HEK293T (cell line): ENCODE data around the gene SORBS2.

Experiments
- ARNT ChIP-seq: fragments of 450-650 bp; IDR thresholded peaks from 2 replicates; pipeline ENCODE4 v1.6.1; 2017; ENCODE audit warnings: mild to moderate bottlenecking
- BHLHE40 ChIP-seq: fragments of 450-650 bp; IDR thresholded peaks from 2 replicates; pipeline ENCODE4 v1.6.1; 2016; ENCODE audit warnings: mild to moderate bottlenecking, moderate library complexity, borderline replicate concordance
- FOXA1 ChIP-seq: fragments of 450-650 bp; IDR thresholded peaks from 2 replicates; pipeline ENCODE4 v1.6.1; 2016; ENCODE audit warnings: mild to moderate bottlenecking
- FOXM1 ChIP-seq: fragments of 450-650 bp; IDR thresholded peaks from 2 replicates; pipeline ENCODE4 v1.6.1; 2017; ENCODE audit warnings: mild to moderate bottlenecking, borderline replicate concordance
- HDGF ChIP-seq: fragments of 450-650 bp; IDR thresholded peaks from 2 replicates; pipeline ENCODE4 v1.6.1; 2017; ENCODE audit warnings: antibody characterized with exemption, borderline replicate concordance
- L3MBTL2 ChIP-seq: fragments of 450-650 bp; conservative IDR thresholded peaks from 2 replicates; pipeline ENCODE4 v1.6.1; 2016; ENCODE audit warnings: mild to moderate bottlenecking
- NFRKB ChIP-seq: fragments of 450-650 bp; IDR thresholded peaks from 2 replicates; pipeline ENCODE4 v1.6.1; 2016; ENCODE audit warnings: mild to moderate bottlenecking, moderate library complexity
- PKNOX1 ChIP-seq: fragments of 450-650 bp; IDR thresholded peaks from 2 replicates; pipeline ENCODE4 v1.6.1; 2016
- SP1 ChIP-seq: fragments of 450-650 bp; IDR thresholded peaks from 2 replicates; pipeline ENCODE4 v1.6.1; 2017
- SUZ12 ChIP-seq: fragments of 450-650 bp; IDR thresholded peaks from 2 replicates; pipeline ENCODE4 v1.6.1; 2016; ENCODE audit warnings: mild to moderate bottlenecking
- TARDBP ChIP-seq: fragments of 450-650 bp; IDR thresholded peaks from 2 replicates; pipeline ENCODE4 v1.6.1; 2016

- TF ChIP-seq FOXA1 (no peak), TARDBP (no peak), ARNT (no peak), SP1 (no peak), SUZ12 (no peak), BHLHE40 (no peak), FOXM1 (no peak), NFRKB (no peak), L3MBTL2 (no peak), PKNOX1 (0 out of 2 replicates have a peak, but pooled peaks have one; percentile 19), HDGF (no peak)
These were observed 34.6 kb upstream of the SORBS2 start for GRCh38 chr4:185846505-185847150.
